Endothelial cell of umbilical vein (primary cell): ENCODE measurements around the gene TEX11. TPM values are rescaled to one million over a fixed set of nuclear protein-coding genes. Genes with fewer than 3 reads are reported as not detected.

ENCODE experiments used
- BruUV-seq: library from RNA; stranded (reverse); fragments of 400-500 nt; replicated peaks from 2 replicates; lab custom pipeline; 2021; lab: Mats Ljungman, UMichigan
- CTCF ChIA-PET: fragments of 300-600, 350-600 bp; sonication (Branson Sonifier 250); formaldehyde crosslinking; loops from one replicate; lab custom pipeline; 2021; ENCODE audit warnings: antibody characterized with exemption, inconsistent platforms; lab: Charles Lee
- POLR2A ChIA-PET: fragments of 300-600, 350-600 bp; sonication (Branson Sonifier 250); formaldehyde crosslinking; loops from one replicate; lab custom pipeline; 2021; ENCODE audit warnings: antibody characterized with exemption, inconsistent platforms; lab: Charles Lee
- DNase-seq: peaks from one replicate; pipeline ENCODE4 v3.0.0-alpha.2; 2011; ENCODE audit warnings: low read depth, low spot score
- FAIRE-seq: peaks from 2 replicates; lab custom pipeline; 2011; peaks lifted over from hg19 to GRCh38; lab: Jason Lieb, UNC
- H2AFZ ChIP-seq: 2 replicates; pipeline ENCODE4 v1.6.0; 2012; ENCODE audit warnings: low read depth, low read length, control low read depth, inconsistent platforms
- H3K27ac ChIP-seq: 2 replicates; pipeline ENCODE4 v1.5.1; 2011; ENCODE audit warnings: low read depth, mild to moderate bottlenecking, control low read depth, low read length, moderate library complexity; ENCODE audit not compliant: insufficient read depth
- H3K27me3 ChIP-seq, 2 experiments: 2 replicates each; pipeline versions ENCODE4 v1.6.0 to v1.6.1; 2011; ENCODE audit warnings: low read length in 2 of 2, mixed read lengths in 1 of 2; ENCODE audit not compliant: control insufficient read depth in 2 of 2, insufficient read depth in 2 of 2
- H3K36me3 ChIP-seq, 2 experiments: 2 replicates in 1 of 2; 3 replicates in 1 of 2; pipeline ENCODE4 v1.5.1; 2011; ENCODE audit warnings: low read length in 2 of 2, mild to moderate bottlenecking in 1 of 2, moderate library complexity in 1 of 2; ENCODE audit not compliant: control insufficient read depth in 2 of 2, insufficient read depth in 2 of 2; ENCODE audit errors: extremely low read depth in 1 of 2
- H3K4me1 ChIP-seq: 3 replicates; pipeline ENCODE4 v1.5.1; 2011; ENCODE audit warnings: mild to moderate bottlenecking, low read length; ENCODE audit not compliant: control insufficient read depth, insufficient read depth; ENCODE audit errors: extremely low read depth
- H3K4me2 ChIP-seq: 2 replicates; pipeline ENCODE4 v1.6.1; 2011; ENCODE audit warnings: low read length, control low read depth, mixed read lengths; ENCODE audit not compliant: insufficient read depth
- H3K4me3 ChIP-seq, 3 experiments: fragments of 200-600 bp in 1 of 3; sonication (generic), shearing (Covaris generic) in 1 of 3; replicated peaks in 1 of 3; 2 replicates each; pipeline ENCODE4 v1.5.1; 2011 to 2016; ENCODE audit warnings: control low read depth in 3 of 3, low read length in 3 of 3, mild to moderate bottlenecking in 2 of 3, inconsistent platforms in 1 of 3, low read depth in 1 of 3, moderate library complexity in 1 of 3; ENCODE audit not compliant: insufficient read depth in 1 of 3
- H3K79me2 ChIP-seq: 2 replicates; pipeline ENCODE4 v1.6.0; 2012; ENCODE audit warnings: low read length, inconsistent platforms; ENCODE audit not compliant: control insufficient read depth, insufficient read depth
- H3K9ac ChIP-seq: replicated peaks from 2 replicates; pipeline ENCODE3; 2011; ENCODE audit warnings: low read length, control low read depth; ENCODE audit not compliant: insufficient read depth; ENCODE audit errors: extremely low read depth
- H3K9me1 ChIP-seq: replicated peaks from 3 replicates; pipeline ENCODE4 v1.6.0; 2011; ENCODE audit warnings: mild to moderate bottlenecking, low read length; ENCODE audit not compliant: control insufficient read depth, insufficient read depth; ENCODE audit errors: extremely low read depth
- H3K9me3 ChIP-seq: replicated peaks from 2 replicates; pipeline ENCODE4 v1.5.1; 2012; ENCODE audit warnings: low read length, inconsistent platforms; ENCODE audit not compliant: control insufficient read depth, insufficient read depth
- H4K20me1 ChIP-seq: replicated peaks from 2 replicates; pipeline ENCODE3; 2011; ENCODE audit warnings: mild to moderate bottlenecking, low read length; ENCODE audit not compliant: control insufficient read depth, insufficient read depth; ENCODE audit errors: extremely low read depth
- CTCF ChIP-seq, 2 donors: IDR thresholded peaks; 1 replicate in 1 of 2; 2 replicates in 1 of 2; pipeline ENCODE4 v1.5.1; 2011; ENCODE audit warnings: low read length in 2 of 2, mild to moderate bottlenecking in 2 of 2, moderate library complexity in 2 of 2, control low read depth in 1 of 2, inconsistent platforms in 1 of 2, low read depth in 1 of 2; ENCODE audit not compliant: insufficient read depth in 1 of 2; ENCODE audit errors: extremely low read depth in 1 of 2
- EZH2 ChIP-seq: IDR thresholded peaks from 2 replicates; pipeline ENCODE4 v1.6.1; 2012; ENCODE audit warnings: borderline replicate concordance, low read depth, mild to moderate bottlenecking, moderate library complexity, low read length, inconsistent platforms; ENCODE audit not compliant: severe bottlenecking
- FOS ChIP-seq: IDR thresholded peaks from 2 replicates; pipeline ENCODE4 v1.6.1; 2011; ENCODE audit warnings: mild to moderate bottlenecking, low read length, moderate library complexity, borderline replicate concordance; ENCODE audit not compliant: insufficient read depth
- GATA2 ChIP-seq: IDR thresholded peaks from 2 replicates; pipeline ENCODE4 v1.7.0; 2011; ENCODE audit warnings: low read depth, mild to moderate bottlenecking, moderate library complexity, mixed read lengths, low read length; ENCODE audit not compliant: insufficient read length, insufficient read depth
- JUN ChIP-seq: IDR thresholded peaks from 2 replicates; pipeline ENCODE4 v1.6.1; 2011; ENCODE audit warnings: borderline replicate concordance, low read depth; ENCODE audit not compliant: insufficient read length, insufficient read depth
- MAX ChIP-seq: IDR thresholded peaks from 2 replicates; pipeline ENCODE4 v1.6.1; 2011; ENCODE audit not compliant: insufficient read depth, insufficient read length
- MYC ChIP-seq: IDR thresholded peaks from one replicate; pipeline ENCODE4 v1.6.1; 2011; ENCODE audit warnings: mild to moderate bottlenecking, low read depth, low read length
- POLR2A ChIP-seq: IDR thresholded peaks from 2 replicates; pipeline ENCODE4 v1.6.1; 2012; ENCODE audit warnings: low read depth, mild to moderate bottlenecking, control low read depth, low read length
- POLR2AphosphoS5 ChIP-seq: IDR thresholded peaks from 2 replicates; pipeline ENCODE4 v1.6.1; 2012; ENCODE audit warnings: low read depth, mild to moderate bottlenecking, control low read depth, low read length, moderate library complexity; ENCODE audit not compliant: insufficient read depth
- dilution Hi-C: fragments of 300-500 bp; cut with MboI; formaldehyde crosslinking; loops from one replicate; pipeline ENCODE4 v1.15.0; 2019; ENCODE audit warnings: low sequenced_read_pairs; ENCODE audit not compliant: extremely low pct_ligation_motif_present
- intact Hi-C: fragments of 100-400 bp; cut with micrococcal nuclease; formaldehyde crosslinking; loops from one replicate; pipeline ENCODE4 v1.10.0; 2022
- polyA plus RNA-seq, 4 experiments: library from polyadenylated mRNA; depleted of rRNA in 3 of 4; stranded (reverse) in 3 of 4; unstranded in 1 of 4; fragments of >200 nt; gene quantifications; 2 replicates each; pipeline versions ENCODE4 v1.2.1 to v1.2.3, GENCODE V29; 2011 to 2012; ENCODE audit warnings: missing spikeins in 1 of 4
- total RNA-seq: library from RNA; stranded (reverse); gene quantifications from 2 replicates; pipeline ENCODE4 v1.2.3, GENCODE V29; 2021

TEX11 gene
- total and polyA plus RNA-seq, 2 donors (not counting 3 experiments of a cell fraction or from before 2014, with no cell fraction given) = not detected

- Histone ChIP-seq H3K27ac (no peak overlapping the region), H3K9me1 (no peaks in the 10 kb centered on the region), H3K4me2 (no peak overlapping the region), H3K9me3 (no peaks in the 10 kb centered on the region), H3K4me1 (peaks cover 40% of the 10 kb centered on the region), H3K27me3 (no peaks in the 10 kb centered on the region), H3K36me3 (no peaks in the 10 kb centered on the region), H3K4me3 (no peak overlapping the region), H3K9ac (no peak overlapping the region), H2AFZ (no peak overlapping the region), H3K79me2 (no peaks in the 10 kb centered on the region), H4K20me1 (no peaks in the 10 kb centered on the region)
- DNase-seq (peak; percentile 8), FAIRE-seq (no peak)
- dilution Hi-C loops (no loop called here), intact Hi-C loops (no loop called here)
- BruUV-seq = no TSS peak
- ChIA-PET CTCF (interaction anchor here (1.1 to 2.0 kb wide), 5 partner anchors 17 to 74 kb away, joined by 3 to 7 read pairs (median 4); no protein-coding TSS in a partner anchor), POLR2A (no interaction called here)
- no peak for TF ChIP-seq POLR2A
- TF ChIP-seq CTCF (IDR thresholded peaks at IDR 0.05; ENCODE audit: extremely low read depth in 1 of 2, insufficient read depth in 1 of 2, low read depth in 1 of 2, low read length in 2 of 2) = no peak
- no peak for TF ChIP-seq JUN
- no peak for TF ChIP-seq GATA2
- TF ChIP-seq EZH2 = no peak
- TF ChIP-seq POLR2AphosphoS5 = no peak
- no peak for TF ChIP-seq FOS
- no peak for TF ChIP-seq MAX
- no peak for TF ChIP-seq MYC
Observed at GRCh38 chrX:70479922-70480659, 428.4 kb downstream of the TEX11 start.
